ENCODE measurements around the gene NPAT.

Gene NPAT

DNA sequence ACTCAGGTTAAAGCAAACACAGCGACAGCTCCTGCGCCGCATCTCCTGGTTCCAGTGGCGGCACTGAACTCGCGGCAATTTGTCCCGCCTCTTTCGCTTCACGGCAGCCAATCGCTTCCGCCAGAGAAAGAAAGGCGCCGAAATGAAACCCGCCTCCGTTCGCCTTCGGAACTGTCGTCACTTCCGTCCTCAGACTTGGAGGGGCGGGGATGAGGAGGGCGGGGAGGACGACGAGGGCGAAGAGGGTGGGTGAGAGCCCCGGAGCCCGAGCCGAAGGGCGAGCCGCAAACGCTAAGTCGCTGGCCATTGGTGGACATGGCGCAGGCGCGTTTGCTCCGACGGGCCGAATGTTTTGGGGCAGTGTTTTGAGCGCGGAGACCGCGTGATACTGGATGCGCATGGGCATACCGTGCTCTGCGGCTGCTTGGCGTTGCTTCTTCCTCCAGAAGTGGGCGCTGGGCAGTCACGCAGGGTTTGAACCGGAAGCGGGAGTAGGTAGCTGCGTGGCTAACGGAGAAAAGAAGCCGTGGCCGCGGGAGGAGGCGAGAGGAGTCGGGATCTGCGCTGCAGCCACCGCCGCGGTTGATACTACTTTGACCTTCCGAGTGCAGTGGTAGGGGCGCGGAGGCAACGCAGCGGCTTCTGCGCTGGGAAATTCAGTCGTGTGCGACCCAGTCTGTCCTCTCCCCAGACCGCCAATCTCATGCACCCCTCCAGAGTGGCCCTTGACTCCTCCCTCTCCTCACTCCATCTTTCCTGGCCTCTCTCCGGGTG, at the start of gene NPAT, which contains the start of gene ATM:
NPAT (minus strand) TSS at position 65 of the 774 bp plus-strand sequence. CDS start 102 bp downstream, outside the sequence.
ATM (plus strand) TSS at position 494 of the 774 bp plus-strand sequence. CDS start 4,558 bp downstream, outside the sequence.
- peak; percentile 96 for DNase-seq (ENCODE audit: low read depth)
- H3K4me3 ChIP-seq (ENCODE audit: low read depth, low read length), result peak within 1 kb of the TSS; percentile 88
- TF ChIP-seq, protein P1, sequence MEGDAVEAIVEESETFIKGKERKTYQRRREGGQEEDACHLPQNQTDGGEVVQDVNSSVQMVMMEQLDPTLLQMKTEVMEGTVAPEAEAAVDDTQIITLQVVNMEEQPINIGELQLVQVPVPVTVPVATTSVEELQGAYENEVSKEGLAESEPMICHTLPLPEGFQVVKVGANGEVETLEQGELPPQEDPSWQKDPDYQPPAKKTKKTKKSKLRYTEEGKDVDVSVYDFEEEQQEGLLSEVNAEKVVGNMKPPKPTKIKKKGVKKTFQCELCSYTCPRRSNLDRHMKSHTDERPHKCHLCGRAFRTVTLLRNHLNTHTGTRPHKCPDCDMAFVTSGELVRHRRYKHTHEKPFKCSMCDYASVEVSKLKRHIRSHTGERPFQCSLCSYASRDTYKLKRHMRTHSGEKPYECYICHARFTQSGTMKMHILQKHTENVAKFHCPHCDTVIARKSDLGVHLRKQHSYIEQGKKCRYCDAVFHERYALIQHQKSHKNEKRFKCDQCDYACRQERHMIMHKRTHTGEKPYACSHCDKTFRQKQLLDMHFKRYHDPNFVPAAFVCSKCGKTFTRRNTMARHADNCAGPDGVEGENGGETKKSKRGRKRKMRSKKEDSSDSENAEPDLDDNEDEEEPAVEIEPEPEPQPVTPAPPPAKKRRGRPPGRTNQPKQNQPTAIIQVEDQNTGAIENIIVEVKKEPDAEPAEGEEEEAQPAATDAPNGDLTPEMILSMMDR (IDR thresholded peaks at IDR 0.05; ENCODE audit: low read depth, low read length, missing control alignments), result peak; percentile 79

DNA sequence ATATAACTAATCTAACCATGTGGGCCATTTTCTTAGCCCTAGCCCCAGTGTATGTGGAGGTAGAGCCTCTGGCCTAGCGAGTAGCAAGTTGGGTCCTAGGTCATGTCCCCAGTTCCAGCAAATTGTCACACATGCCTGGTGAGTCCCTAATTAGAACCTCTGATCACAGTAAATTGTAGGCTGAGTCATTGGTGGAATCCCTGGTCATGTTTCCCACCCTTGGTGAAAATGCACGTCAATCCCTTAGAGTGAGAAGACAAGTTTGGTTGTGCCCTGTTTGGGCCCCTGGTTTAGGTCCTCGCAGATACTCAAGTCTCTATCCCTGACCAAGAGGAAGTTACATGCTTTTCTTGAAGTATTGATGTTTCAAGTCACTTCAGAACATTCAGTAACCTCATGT, 47.1 kb upstream of the NPAT start:
- no peak for DNase-seq (ENCODE audit: low read depth)
- TF ChIP-seq, protein P1 (IDR thresholded peaks at IDR 0.05; ENCODE audit: low read depth, low read length, missing control alignments), result no peak
- no peak overlapping the region for H3K4me3 ChIP-seq (ENCODE audit: low read depth, low read length)

DNA sequence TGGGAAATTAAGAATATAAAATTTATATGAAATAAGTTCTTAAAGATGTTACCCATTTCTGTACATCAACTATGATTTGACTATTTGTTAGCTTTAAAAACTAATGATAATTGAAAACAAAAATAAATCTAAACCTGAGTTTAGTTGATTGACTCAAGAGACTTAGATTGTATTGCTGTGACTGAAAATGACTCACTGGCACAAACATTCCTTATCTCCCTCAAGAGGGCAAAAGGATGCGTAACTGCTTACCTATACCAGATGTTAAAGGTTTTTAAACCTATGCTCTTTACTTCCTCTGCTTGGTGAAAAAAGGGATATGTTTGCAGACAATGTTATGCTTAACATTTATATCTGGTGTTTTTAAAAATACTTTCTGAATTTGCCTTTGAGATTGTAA, 30.7 kb upstream of the NPAT start:
- H3K4me3 ChIP-seq (ENCODE audit: low read depth, low read length), result no peak overlapping the region
- no peak for DNase-seq (ENCODE audit: low read depth)
- TF ChIP-seq, protein P1 (IDR thresholded peaks at IDR 0.05; ENCODE audit: low read depth, low read length, missing control alignments), result no peak

DNA sequence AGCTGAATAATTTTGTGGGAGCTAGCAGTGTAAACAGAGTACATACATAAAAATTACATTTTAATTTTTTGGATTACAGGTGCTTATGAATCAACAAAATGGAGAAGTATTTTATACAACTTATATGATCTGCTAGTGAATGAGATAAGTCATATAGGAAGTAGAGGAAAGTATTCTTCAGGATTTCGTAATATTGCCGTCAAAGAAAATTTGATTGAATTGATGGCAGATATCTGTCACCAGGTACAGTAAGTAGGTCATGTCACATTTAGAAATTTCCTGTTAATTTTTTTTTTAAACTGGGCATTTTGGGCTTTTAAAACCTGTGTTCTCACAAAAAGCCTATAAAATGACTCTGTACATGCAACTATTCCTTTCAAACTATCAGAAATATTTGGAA, 24.4 kb upstream of the NPAT start:
- TF ChIP-seq, protein P1 (IDR thresholded peaks at IDR 0.05; ENCODE audit: low read depth, low read length, missing control alignments), result no peak
- H3K4me3 ChIP-seq (ENCODE audit: low read depth, low read length), result no peak overlapping the region
- DNase-seq (ENCODE audit: low read depth), result no peak

DNA sequence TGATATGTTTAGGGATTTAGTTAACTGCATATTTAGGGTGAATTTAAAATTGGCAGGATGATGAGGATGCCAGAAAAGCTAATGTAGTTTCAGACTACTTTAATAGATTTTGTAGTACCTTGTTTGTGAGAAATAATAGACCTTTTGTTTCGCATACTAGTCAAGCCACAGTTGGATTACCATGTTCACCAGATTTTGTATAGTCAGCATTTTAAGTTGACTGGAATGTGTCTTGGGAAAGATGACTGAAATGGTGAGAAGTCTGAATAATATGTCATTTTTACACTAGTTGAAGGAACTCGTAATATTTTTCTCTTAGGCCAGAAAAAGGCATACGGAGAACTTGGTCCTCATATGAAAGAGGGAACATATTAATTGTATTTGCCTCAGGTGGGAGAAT, 23.9 kb upstream of the NPAT start:
- no peak overlapping the region for H3K4me3 ChIP-seq (ENCODE audit: low read depth, low read length)
- TF ChIP-seq, protein P1 (IDR thresholded peaks at IDR 0.05; ENCODE audit: low read depth, low read length, missing control alignments), result no peak
- no peak for DNase-seq (ENCODE audit: low read depth)

DNA sequence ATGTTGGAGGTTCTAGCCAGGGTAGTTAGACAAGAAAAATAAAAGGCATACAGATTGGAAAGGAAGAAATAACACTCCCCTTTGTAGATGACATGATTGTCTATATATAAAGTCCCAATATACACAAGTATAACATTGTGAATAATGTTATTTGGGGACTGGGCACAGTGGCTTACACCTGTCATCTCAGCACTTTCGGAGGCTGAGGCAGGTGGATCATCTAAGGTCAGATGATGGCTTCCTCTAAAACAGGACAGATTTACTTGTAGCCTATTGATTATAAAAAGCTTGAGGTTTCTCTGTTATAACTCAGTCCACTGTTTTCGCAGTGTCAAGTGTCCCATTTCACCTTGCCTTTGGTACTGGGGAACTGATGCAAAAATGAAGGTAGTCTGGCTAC, 20.0 kb upstream of the NPAT start:
- TF ChIP-seq, protein P1 (IDR thresholded peaks at IDR 0.05; ENCODE audit: low read depth, low read length, missing control alignments), result no peak
- DNase-seq (ENCODE audit: low read depth), result no peak
- no peak overlapping the region for H3K4me3 ChIP-seq (ENCODE audit: low read depth, low read length)

All from GM12864 (cell line).